SK-N-SH treated with all-trans-retinoic acid at 6 μM for 48 hours (cell line): ENCODE data around the gene USP24.

Source experiments
- ATAC-seq: fragments of 200-7000 bp; cut with Tn5 transposase; 3 replicates; pipeline ENCODE4 v1.9.1; 2020; ENCODE audit warnings: mild to moderate bottlenecking, moderate library complexity
- ARNTL ChIP-seq: fragments of 450-650 bp; formaldehyde crosslinking; IDR thresholded peaks from 2 replicates; pipeline ENCODE4 v1.5.0; 2020; ENCODE audit warnings: low read depth, mild to moderate bottlenecking, moderate library complexity, borderline replicate concordance
- BACH2 ChIP-seq: fragments of 250-450 bp; sonication (Bioruptor Pico); IDR thresholded peaks from 2 replicates; pipeline ENCODE4 v1.9.0; 2021; ENCODE audit warnings: mild to moderate bottlenecking, borderline replicate concordance
- CSDC2 ChIP-seq: fragments of 250-450 bp; sonication (Bioruptor Pico); IDR thresholded peaks from 2 replicates; pipeline ENCODE4 v1.5.0; 2020; ENCODE audit warnings: mild to moderate bottlenecking, moderate library complexity
- ESRRG ChIP-seq: fragments of 250-450 bp; sonication (Bioruptor Pico); IDR thresholded peaks from 2 replicates; pipeline ENCODE4 v1.6.1; 2021; ENCODE audit warnings: mild to moderate bottlenecking
- GLIS3 ChIP-seq: fragments of 250-450 bp; sonication (Bioruptor Pico); IDR thresholded peaks from 2 replicates; pipeline ENCODE4 v1.5.0; 2020; ENCODE audit warnings: mild to moderate bottlenecking, moderate library complexity
- ISL1 ChIP-seq: fragments of 250-450 bp; sonication (Bioruptor Pico); IDR thresholded peaks from 2 replicates; pipeline ENCODE4 v2.1.2; 2022; ENCODE audit warnings: mild to moderate bottlenecking, moderate library complexity
- OSR1 ChIP-seq: fragments of 250-450 bp; sonication (Bioruptor Pico); IDR thresholded peaks from 2 replicates; pipeline ENCODE4 v1.8.0; 2022; ENCODE audit warnings: moderate library complexity, mild to moderate bottlenecking, inconsistent platforms
- PPARA ChIP-seq: fragments of 250-450 bp; sonication (Bioruptor Pico); IDR thresholded peaks from 2 replicates; pipeline ENCODE4 v1.5.0; 2020; ENCODE audit warnings: mild to moderate bottlenecking, borderline replicate concordance
- RARB ChIP-seq: fragments of 250-450 bp; sonication (Bioruptor Pico); IDR thresholded peaks from 2 replicates; pipeline ENCODE4 v1.8.0; 2021; ENCODE audit warnings: mild to moderate bottlenecking, moderate library complexity
- SNAI2 ChIP-seq: fragments of 250-450 bp; sonication (Bioruptor Pico); IDR thresholded peaks from 2 replicates; pipeline ENCODE4 v1.5.0; 2020; ENCODE audit warnings: mild to moderate bottlenecking, moderate library complexity
- TCF4 ChIP-seq: fragments of 250-450 bp; sonication (Bioruptor Pico); IDR thresholded peaks from 2 replicates; pipeline ENCODE4 v1.8.0; 2021; ENCODE audit warnings: mild to moderate bottlenecking, moderate library complexity, borderline replicate concordance
- TOX ChIP-seq: fragments of 250-450 bp; sonication (Bioruptor Pico); IDR thresholded peaks from 2 replicates; pipeline ENCODE4 v1.8.0; 2021; ENCODE audit warnings: mild to moderate bottlenecking, moderate library complexity, borderline replicate concordance
- ZFP3 ChIP-seq: fragments of 250-450 bp; sonication (Bioruptor Pico); IDR thresholded peaks from 2 replicates; pipeline ENCODE4 v1.5.0; 2020; ENCODE audit warnings: mild to moderate bottlenecking, moderate library complexity
- ZFP30 ChIP-seq: fragments of 450-650 bp; formaldehyde crosslinking; IDR thresholded peaks from 2 replicates; pipeline ENCODE4 v1.5.0; 2022; ENCODE audit warnings: mild to moderate bottlenecking, moderate library complexity
- ZNF565 ChIP-seq: fragments of 450-650 bp; formaldehyde crosslinking; conservative IDR thresholded peaks from 2 replicates; pipeline ENCODE4 v1.5.0; 2020; ENCODE audit warnings: low read depth, mild to moderate bottlenecking, moderate library complexity
- ZNF70 ChIP-seq: fragments of 450-650 bp; formaldehyde crosslinking; IDR thresholded peaks from 2 replicates; pipeline ENCODE4 v1.5.0; 2020; ENCODE audit warnings: mild to moderate bottlenecking, moderate library complexity
- ZNF8 ChIP-seq: fragments of 450-650 bp; formaldehyde crosslinking; IDR thresholded peaks from 2 replicates; pipeline ENCODE4 v1.5.0; 2020; ENCODE audit warnings: mild to moderate bottlenecking, moderate library complexity
- TF ChIP-seq, protein P1 (sequence below): fragments of 250-450 bp; sonication (Bioruptor Pico); IDR thresholded peaks from 2 replicates; pipeline ENCODE4 v1.5.1; 2020; ENCODE audit warnings: low read depth, mild to moderate bottlenecking, moderate library complexity
- TF ChIP-seq, protein P2 (sequence below): fragments of 250-450 bp; sonication (Bioruptor Pico); IDR thresholded peaks from 2 replicates; pipeline ENCODE4 v1.8.0; 2020; ENCODE audit warnings: mild to moderate bottlenecking, moderate library complexity, borderline replicate concordance
- TF ChIP-seq, protein P3 (sequence below): fragments of 250-450 bp; sonication (Bioruptor Pico); IDR thresholded peaks from 2 replicates; pipeline ENCODE4 v1.5.0; 2020; ENCODE audit warnings: mild to moderate bottlenecking, moderate library complexity
- TF ChIP-seq, protein P4 (sequence below): fragments of 250-450 bp; sonication (Bioruptor Pico); IDR thresholded peaks from 2 replicates; pipeline ENCODE4 v1.8.0; 2021; ENCODE audit warnings: low read depth, mild to moderate bottlenecking, moderate library complexity, borderline replicate concordance
- TF ChIP-seq, protein P5 (sequence below): fragments of 250-450 bp; sonication (Bioruptor Pico); IDR thresholded peaks from 2 replicates; pipeline ENCODE4 v1.5.1; 2021; ENCODE audit warnings: mild to moderate bottlenecking, moderate library complexity

Gene USP24

DNA sequence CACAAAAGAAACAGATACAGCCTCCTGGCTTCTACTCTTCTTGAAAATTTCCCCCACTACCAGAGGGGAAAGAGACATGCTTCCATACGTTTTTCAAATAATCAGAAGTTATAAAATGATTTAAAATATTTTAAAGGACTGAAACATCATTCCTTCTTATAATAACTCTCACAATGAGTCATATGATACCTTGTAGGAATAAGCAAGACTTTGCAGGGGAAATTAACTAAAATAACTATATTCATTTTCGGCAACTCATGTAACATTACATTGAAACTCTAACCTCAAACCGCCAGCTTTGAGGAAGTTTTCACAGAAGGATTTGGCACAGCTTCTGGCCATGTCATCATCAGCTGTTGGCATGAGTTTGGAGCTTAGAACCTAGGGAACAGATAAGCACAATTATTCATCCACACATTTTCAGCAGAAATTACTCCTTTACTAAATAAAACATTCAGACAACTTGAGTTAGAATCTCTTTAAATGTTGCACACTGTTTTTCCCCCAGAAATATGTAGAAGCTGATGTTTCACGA, 85.9 kb downstream of the USP24 start:
- TF ChIP-seq ZNF565 (CRISPR knock-in tag) (no peak), OSR1 (CRISPR knock-in tag) (no peak), ZFP3 (CRISPR knock-in tag) (no peak), SNAI2 (no peak), BACH2 (CRISPR knock-in tag) (no peak), TCF4 (CRISPR knock-in tag) (no peak)
- TF ChIP-seq, protein P1, sequence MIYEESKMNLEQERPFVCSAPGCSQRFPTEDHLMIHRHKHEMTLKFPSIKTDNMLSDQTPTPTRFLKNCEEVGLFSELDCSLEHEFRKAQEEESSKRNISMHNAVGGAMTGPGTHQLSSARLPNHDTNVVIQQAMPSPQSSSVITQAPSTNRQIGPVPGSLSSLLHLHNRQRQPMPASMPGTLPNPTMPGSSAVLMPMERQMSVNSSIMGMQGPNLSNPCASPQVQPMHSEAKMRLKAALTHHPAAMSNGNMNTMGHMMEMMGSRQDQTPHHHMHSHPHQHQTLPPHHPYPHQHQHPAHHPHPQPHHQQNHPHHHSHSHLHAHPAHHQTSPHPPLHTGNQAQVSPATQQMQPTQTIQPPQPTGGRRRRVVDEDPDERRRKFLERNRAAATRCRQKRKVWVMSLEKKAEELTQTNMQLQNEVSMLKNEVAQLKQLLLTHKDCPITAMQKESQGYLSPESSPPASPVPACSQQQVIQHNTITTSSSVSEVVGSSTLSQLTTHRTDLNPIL: no peak
- ATAC-seq: no peak

DNA sequence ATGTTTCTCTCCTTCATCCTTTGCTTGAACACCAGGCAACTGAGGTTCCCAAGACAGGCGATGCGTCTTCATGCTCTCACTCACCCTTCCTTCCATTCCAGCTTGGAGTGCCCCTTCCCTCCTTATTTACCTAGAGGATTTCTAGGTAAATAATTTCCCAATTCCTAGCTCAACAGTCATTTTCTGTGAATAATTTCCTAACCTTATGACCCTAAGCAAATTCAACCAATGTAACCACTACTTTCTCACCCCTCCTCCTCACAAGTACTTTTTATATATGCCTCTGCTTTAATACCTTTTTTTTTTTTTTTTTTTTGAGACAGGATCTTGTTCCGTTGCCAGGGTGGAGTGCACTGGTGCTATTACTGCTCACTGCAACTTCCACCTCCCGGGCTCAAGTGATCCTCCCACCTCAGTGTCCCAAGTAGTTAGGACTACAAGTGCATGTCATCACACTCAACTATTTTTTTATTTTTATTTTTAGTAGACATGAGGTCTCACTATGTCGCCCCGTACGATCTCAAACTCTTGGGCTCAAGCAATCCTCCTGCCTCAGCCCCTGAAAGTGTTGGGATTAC, 86.7 kb downstream of the USP24 start:
- TF ChIP-seq PPARA (CRISPR knock-in tag) (no peak), RARB (no peak), ISL1 (no peak), ZFP3 (CRISPR knock-in tag) (no peak), TCF4 (CRISPR knock-in tag) (no peak), OSR1 (CRISPR knock-in tag) (no peak), CSDC2 (no peak), ZNF70 (CRISPR knock-in tag) (no peak), ARNTL (no peak), ZNF565 (CRISPR knock-in tag) (no peak), ZNF8 (CRISPR knock-in tag) (no peak), ZFP30 (CRISPR knock-in tag) (no peak)
- TF ChIP-seq, protein P2, sequence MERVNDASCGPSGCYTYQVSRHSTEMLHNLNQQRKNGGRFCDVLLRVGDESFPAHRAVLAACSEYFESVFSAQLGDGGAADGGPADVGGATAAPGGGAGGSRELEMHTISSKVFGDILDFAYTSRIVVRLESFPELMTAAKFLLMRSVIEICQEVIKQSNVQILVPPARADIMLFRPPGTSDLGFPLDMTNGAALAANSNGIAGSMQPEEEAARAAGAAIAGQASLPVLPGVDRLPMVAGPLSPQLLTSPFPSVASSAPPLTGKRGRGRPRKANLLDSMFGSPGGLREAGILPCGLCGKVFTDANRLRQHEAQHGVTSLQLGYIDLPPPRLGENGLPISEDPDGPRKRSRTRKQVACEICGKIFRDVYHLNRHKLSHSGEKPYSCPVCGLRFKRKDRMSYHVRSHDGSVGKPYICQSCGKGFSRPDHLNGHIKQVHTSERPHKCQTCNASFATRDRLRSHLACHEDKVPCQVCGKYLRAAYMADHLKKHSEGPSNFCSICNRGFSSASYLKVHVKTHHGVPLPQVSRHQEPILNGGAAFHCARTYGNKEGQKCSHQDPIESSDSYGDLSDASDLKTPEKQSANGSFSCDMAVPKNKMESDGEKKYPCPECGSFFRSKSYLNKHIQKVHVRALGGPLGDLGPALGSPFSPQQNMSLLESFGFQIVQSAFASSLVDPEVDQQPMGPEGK (CRISPR knock-in tag): no peak
- TF ChIP-seq, all 23 proteins: peak for 0
- ATAC-seq: no peak

DNA sequence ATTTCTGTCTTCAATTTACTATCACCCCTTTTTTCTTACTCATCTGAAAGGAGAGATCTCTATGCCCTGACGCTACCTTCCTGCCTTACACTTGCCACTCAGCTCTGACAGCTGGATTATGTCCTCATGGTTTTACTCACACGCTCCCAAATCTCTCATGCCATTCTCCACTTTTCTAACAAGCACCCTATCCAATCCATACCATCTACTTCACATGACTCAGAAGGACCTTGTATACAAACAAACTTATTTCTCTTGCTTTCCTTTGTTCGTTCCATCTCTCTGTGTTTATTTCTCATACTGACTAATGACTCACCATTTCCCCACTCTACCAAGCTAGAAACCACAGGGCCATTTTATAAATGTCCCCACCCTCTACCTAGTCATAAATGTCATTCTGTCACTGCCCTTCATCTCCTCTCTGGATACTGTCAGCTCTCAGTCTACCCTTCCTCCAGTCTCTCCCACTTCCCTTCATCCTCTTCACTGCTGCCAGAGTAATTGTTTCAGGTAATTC, 87.3 kb downstream of the USP24 start:
- ATAC-seq: no peak
- no peak for TF ChIP-seq GLIS3 (CRISPR knock-in tag)

DNA sequence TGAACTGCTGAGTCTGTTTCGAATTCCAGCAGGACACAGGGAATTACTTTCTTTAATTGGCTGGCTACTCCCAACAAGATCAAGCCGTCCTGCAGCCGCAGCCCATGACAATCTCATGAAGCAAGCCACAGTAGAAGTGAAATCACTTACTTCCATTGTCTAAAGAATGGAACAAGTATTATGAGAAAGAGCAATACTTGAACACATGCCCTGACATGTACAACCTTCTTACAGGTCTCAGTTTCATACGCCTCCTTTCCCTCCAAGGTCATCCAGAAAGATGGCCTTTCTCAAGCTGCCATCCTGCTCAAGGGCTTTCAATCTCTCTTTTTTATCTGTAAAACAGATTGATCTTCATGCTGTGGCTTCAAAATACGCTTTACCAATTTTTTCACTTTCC, 90.7 kb downstream of the USP24 start:
- TF ChIP-seq, protein P3, sequence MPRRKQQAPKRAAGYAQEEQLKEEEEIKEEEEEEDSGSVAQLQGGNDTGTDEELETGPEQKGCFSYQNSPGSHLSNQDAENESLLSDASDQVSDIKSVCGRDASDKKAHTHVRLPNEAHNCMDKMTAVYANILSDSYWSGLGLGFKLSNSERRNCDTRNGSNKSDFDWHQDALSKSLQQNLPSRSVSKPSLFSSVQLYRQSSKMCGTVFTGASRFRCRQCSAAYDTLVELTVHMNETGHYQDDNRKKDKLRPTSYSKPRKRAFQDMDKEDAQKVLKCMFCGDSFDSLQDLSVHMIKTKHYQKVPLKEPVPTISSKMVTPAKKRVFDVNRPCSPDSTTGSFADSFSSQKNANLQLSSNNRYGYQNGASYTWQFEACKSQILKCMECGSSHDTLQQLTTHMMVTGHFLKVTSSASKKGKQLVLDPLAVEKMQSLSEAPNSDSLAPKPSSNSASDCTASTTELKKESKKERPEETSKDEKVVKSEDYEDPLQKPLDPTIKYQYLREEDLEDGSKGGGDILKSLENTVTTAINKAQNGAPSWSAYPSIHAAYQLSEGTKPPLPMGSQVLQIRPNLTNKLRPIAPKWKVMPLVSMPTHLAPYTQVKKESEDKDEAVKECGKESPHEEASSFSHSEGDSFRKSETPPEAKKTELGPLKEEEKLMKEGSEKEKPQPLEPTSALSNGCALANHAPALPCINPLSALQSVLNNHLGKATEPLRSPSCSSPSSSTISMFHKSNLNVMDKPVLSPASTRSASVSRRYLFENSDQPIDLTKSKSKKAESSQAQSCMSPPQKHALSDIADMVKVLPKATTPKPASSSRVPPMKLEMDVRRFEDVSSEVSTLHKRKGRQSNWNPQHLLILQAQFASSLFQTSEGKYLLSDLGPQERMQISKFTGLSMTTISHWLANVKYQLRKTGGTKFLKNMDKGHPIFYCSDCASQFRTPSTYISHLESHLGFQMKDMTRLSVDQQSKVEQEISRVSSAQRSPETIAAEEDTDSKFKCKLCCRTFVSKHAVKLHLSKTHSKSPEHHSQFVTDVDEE (CRISPR knock-in tag): no peak
- TF ChIP-seq, protein P4, sequence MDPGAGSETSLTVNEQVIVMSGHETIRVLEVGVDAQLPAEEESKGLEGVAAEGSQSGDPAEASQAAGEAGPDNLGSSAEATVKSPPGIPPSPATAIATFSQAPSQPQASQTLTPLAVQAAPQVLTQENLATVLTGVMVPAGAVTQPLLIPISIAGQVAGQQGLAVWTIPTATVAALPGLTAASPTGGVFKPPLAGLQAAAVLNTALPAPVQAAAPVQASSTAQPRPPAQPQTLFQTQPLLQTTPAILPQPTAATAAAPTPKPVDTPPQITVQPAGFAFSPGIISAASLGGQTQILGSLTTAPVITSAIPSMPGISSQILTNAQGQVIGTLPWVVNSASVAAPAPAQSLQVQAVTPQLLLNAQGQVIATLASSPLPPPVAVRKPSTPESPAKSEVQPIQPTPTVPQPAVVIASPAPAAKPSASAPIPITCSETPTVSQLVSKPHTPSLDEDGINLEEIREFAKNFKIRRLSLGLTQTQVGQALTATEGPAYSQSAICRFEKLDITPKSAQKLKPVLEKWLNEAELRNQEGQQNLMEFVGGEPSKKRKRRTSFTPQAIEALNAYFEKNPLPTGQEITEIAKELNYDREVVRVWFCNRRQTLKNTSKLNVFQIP (CRISPR knock-in tag): no peak
- TF ChIP-seq, protein P2 (CRISPR knock-in tag): no peak
- TF ChIP-seq, protein P5, sequence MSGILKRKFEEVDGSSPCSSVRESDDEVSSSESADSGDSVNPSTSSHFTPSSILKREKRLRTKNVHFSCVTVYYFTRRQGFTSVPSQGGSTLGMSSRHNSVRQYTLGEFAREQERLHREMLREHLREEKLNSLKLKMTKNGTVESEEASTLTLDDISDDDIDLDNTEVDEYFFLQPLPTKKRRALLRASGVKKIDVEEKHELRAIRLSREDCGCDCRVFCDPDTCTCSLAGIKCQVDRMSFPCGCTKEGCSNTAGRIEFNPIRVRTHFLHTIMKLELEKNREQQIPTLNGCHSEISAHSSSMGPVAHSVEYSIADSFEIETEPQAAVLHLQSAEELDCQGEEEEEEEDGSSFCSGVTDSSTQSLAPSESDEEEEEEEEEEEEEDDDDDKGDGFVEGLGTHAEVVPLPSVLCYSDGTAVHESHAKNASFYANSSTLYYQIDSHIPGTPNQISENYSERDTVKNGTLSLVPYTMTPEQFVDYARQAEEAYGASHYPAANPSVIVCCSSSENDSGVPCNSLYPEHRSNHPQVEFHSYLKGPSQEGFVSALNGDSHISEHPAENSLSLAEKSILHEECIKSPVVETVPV (CRISPR knock-in tag): no peak
- TF ChIP-seq ESRRG (no peak), TOX (CRISPR knock-in tag) (no peak), GLIS3 (CRISPR knock-in tag) (no peak), PPARA (CRISPR knock-in tag) (no peak), CSDC2 (no peak), SNAI2 (no peak), RARB (no peak), BACH2 (CRISPR knock-in tag) (no peak), ZNF565 (CRISPR knock-in tag) (no peak)
- ATAC-seq: no peak
